Stimulated activated CD4-positive, alpha-beta T cell treated with anti-CD3 and anti-CD28 coated beads, Interleukin-4, amount 100 ng/mL, for 4 hours (primary cell): ENCODE data around the gene NUP43.
"Not testable (repeated sequence)": the region's sequence is repeated elsewhere in the genome, so short reads cannot be mapped to it uniquely, and the experiment has no call there.

ENCODE experiments used
- DNase-seq, 2 experiments: peaks; one replicate each; pipeline ENCODE4 v3.0.0-alpha.2; 2020

NUP43 gene

GRCh38 chr6:149746147-149746946 is at the start of gene NUP43:
TSS of gene NUP43 (minus strand) at chr6:149746529. CDS start at chr6:149746495, 34 bp downstream.
- peak; percentile 88 to 91 for DNase-seq

GRCh38 chr6:149783551-149783950 is 37.2 kb upstream of the NUP43 start:
- DNase-seq, result no peak

DNA sequence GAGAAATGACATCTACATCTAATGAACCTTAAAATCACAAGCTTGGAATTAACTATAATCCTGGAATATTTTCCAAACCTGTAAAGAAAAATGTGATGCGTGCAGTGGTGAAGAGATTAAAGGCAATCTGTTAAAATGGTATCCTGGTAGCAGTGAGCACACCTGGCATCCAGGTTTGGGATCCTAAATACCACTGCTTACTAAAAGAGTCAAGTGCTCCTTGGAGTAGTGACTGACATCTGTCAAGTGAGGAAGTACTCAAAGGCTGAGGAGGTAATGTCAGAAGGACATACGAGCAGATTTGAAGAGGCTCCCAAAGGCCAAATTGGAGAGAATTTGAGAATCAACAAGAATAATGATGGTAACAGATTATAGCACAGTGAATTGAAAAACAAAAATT is 36.0 kb upstream of the NUP43 start:
- DNase-seq, result no peak

- no peak for DNase-seq
Measured at GRCh38 chr6:149781715-149782114, 35.4 kb upstream of the NUP43 start.

GRCh38 chr6:149779644-149779963 is 33.3 kb upstream of the NUP43 start:
- no peak for DNase-seq

DNA sequence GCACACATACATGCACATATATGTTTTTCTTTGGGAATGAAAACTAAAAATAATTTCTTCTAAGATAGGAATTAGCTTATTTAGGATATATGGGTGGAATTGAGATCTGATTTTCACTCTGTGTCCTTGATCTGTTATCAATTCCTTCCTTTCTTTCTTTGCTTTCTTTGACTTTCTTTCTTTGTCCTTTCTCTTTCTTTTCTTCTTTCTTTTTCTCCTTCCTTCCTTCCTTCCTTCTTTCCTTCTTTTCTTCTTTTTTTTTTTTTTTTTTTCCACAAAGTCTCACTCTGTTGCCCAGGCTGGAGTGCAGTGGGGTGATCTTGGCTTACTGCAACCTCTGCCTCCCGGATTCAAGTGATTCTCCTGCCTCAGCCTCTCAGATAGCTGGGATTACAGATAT is 31.3 kb upstream of the NUP43 start:
- no peak for DNase-seq

DNA sequence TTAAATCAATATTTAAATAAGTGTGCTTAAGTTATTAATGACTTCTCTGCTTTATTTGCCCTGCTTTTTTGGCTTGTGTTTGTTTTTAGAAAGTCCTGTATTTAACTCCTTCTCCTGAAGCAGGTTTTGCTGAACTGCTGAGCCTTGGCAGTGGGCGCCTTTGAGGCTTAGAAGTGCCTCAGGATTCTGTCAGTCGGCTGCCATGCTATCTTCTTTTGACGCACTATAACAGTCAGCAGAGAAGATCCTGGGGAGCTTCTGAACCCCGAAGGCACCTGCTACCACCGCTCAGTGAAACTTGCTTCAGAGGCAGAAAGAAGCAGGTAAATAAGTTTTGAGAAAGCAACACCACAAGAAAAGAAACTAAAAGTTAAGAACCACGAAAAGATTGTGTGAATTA is 25.6 kb upstream of the NUP43 start:
- DNase-seq, result no peak

GRCh38 chr6:149771185-149771584 is 24.9 kb upstream of the NUP43 start:
- no peak for DNase-seq

DNA sequence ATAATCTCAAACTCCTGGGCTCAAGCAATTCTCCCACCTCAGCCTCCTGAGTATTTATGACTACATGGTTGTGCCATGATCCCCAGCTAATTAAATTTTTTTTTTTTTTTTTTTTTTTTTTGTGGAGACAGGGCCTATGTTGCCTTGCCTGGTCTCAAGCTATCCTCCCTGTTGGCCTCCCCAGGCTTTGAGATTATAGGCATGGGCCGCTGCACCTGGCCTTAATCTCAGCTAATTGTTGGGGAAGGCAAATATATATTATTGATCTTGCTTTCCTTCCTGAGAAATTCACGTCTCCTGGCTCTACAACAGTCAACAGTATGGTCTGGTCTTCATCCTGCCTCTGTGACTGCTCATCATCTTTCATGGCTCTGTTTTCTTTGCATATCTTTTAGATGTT is 23.3 kb upstream of the NUP43 start:
- DNase-seq, result no peak

DNA sequence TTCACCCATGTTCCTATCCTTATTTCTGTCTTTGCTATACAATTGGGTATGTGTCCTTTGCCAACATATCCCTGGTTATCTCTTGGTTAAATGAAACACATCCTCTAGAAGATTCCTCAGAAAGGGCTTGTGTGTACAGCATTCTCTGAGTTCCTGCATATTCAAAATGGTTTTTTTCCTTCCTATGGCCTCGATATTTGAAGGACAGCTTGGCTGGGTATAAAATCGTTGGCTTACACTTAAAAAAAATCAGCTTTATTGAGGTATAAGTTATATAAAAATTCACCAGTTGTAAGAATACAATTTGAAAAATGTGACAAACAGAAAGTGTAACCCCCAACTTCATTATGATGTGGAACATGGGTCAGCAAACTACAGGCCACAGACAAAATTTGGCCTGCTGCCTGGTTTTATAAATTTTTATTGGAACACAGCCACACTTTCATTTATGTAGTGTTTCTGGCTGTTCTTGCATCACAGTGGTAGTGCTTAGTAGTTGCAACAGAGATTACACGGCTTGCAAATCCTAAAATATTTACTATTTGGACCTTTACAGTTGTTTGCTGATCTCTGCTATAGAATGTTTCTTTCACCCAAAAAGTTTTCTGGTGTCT is 19.9 kb upstream of the NUP43 start:
- DNase-seq, result no peak

GRCh38 chr6:149763866-149764265 is 17.5 kb upstream of the NUP43 start:
- no peak for DNase-seq

GRCh38 chr6:149761438-149761837 is 15.1 kb upstream of the NUP43 start:
- DNase-seq, result no peak

DNA sequence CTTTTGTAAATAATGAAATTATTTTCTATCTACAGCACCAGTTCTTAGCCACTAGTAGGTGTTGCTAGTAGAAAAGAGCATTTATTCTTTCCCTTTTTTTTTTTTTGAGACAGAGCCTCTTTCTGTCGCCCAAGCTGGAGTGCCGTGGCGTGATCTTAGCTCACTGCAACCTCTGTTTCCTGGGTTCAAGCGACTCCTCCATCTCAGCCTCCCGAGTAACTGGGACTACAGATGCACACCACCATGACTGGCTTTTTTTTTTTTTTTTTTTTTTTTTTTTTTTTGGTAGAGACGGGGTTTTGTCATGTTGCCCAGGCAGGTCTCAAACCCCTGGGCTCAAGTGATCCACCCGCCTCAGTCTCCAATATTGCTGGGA is 9.9 kb upstream of the NUP43 start:
- no peak for DNase-seq

- DNase-seq, result no peak
Measured at GRCh38 chr6:149755300-149756260, 9.3 kb upstream of the NUP43 start.

DNA sequence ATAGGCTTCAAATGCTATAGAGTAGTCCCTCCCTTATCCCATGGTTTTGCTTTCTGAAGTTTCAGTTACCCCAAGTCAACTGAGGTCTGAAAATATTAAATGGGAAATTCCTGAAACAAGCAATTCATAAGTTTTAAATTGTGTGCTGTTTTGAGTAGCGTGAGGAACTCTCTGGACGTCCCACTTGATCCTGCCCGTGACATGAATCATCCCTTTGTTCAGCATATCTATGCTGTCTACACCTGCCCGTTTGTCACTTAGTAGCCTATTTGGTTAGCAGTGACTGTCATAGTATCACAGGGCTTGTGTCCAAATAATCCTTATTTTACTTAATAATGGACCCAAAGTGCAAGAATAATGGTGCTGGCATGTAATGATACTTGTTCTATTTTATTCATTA is 8.2 kb upstream of the NUP43 start:
- no peak for DNase-seq

GRCh38 chr6:149753374-149753637 is 7.0 kb upstream of the NUP43 start:
- not testable (repeated sequence) for DNase-seq

DNA sequence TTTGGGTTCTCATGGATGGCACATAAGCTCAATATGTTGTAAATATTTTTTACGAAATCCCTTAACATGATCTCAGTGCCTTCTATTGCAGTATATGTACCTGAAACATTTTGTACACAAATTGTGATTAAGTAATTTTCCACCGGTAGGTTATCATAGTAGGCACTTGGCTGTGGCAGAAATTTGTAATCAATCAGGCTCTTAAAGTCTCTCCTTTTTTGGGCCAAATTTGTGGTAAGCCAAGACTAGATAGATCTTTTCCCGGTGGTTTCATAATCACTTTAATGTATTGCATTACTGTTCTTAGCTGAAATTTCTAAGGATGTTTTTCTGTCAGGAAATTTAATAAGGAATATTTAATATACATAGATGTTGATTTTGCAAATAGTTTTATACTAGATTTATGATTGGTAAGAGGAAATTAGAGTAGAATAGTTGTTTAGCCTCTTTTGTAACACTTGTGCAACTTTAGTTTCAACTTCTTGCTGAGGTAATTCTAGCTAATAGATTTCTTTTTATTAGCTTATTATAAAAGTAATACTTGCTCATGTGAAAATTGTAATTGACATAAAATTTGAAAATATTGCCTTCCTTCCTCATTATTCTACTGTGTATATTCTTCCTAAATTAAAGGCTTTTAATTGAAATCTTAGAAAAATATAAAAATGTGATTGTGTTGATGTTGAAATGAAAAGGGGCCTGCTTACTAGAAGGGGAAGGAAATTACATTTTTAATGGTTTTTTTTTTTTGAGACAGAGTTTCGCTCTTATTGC is 6.5 kb upstream of the NUP43 start:
- no peak for DNase-seq

- DNase-seq, result not testable (repeated sequence)
Measured at GRCh38 chr6:149751920-149752319, 5.6 kb upstream of the NUP43 start.

GRCh38 chr6:149751239-149751638 is 4.9 kb upstream of the NUP43 start:
- DNase-seq, result no peak

DNA sequence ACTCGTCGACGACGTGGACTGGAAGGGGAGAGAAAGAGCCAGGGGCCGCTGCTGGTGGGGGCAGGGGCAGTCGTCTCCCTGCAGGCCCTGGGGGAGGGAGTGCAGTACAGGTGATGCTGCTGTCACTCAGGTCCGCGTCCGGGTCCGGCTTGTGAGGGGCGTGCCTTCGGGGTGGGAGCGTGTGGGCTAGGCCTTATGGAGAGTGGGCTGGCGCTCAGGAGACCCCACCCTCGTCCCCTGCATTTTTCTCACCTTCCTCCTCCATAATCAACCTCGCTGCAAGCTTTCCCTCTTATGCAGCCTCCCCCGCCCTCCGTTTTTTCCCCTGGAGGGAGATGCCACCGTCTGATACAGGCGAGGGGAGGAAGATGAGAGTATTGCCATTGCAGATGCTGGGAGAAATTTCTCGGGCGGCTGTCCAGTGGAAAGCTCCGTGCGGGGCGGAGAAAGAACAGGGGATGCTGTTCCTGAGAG is 3.8 kb upstream of the NUP43 start:
- DNase-seq, result peak; percentile 41 to 49

- DNase-seq, result peak; percentile 86 to 90
Measured at GRCh38 chr6:149749594-149750135, 3.3 kb upstream of the NUP43 start, which contains the start of gene PCMT1. TSS of gene PCMT1 (plus strand) at chr6:149749741. CDS start at chr6:149749902, 161 bp downstream.

GRCh38 chr6:149749082-149749593 is 2.8 kb upstream of the NUP43 start:
- DNase-seq, result not testable (repeated sequence)
